Mesenchymal stem cell (in vitro differentiated cells and primary cell): Measurements from ENCODE around the gene BCL2.

Experiments used
- DNase-seq: peaks from one replicate; pipeline ENCODE4 v3.0.0-alpha.2; 2013
- H2AFZ ChIP-seq: one replicate; pipeline ENCODE4 v1.6.1; 2013; ENCODE audit warnings: low read depth, mild to moderate bottlenecking, control low read depth, inconsistent platforms, low read length, moderate library complexity
- H2AK5ac ChIP-seq: 2 replicates; pipeline ENCODE4 v1.6.1; 2013; ENCODE audit warnings: low read length, moderate library complexity, mild to moderate bottlenecking, inconsistent platforms; ENCODE audit not compliant: severe bottlenecking
- H2BK120ac ChIP-seq: one replicate; pipeline ENCODE4 v1.6.1; 2013; ENCODE audit warnings: low read depth, mild to moderate bottlenecking, inconsistent platforms, low read length, moderate library complexity
- H2BK12ac ChIP-seq, 2 experiments: one replicate each; pipeline ENCODE4 v1.6.1; 2013; ENCODE audit warnings: inconsistent platforms in 2 of 2, low read length in 2 of 2, mild to moderate bottlenecking in 2 of 2, moderate library complexity in 2 of 2, control low read depth in 1 of 2
- H2BK15ac ChIP-seq: one replicate; pipeline ENCODE4 v1.6.1; 2013; ENCODE audit warnings: mild to moderate bottlenecking, low read depth, inconsistent platforms; ENCODE audit not compliant: poor library complexity, severe bottlenecking
- H2BK5ac ChIP-seq: 2 replicates; pipeline ENCODE4 v1.6.1; 2013; ENCODE audit warnings: low read depth, mild to moderate bottlenecking, low read length, control low read depth, inconsistent platforms; ENCODE audit not compliant: poor library complexity, severe bottlenecking
- H3K14ac ChIP-seq, 2 experiments: one replicate each; pipeline ENCODE4 v1.6.1; 2013; ENCODE audit warnings: inconsistent platforms in 2 of 2, low read length in 2 of 2, control low read depth in 1 of 2, mild to moderate bottlenecking in 1 of 2, moderate library complexity in 1 of 2
- H3K18ac ChIP-seq, 2 experiments: one replicate each; pipeline ENCODE4 v1.6.1; 2013; ENCODE audit warnings: inconsistent platforms in 2 of 2, low read length in 2 of 2, control low read depth in 1 of 2, low read depth in 1 of 2, mild to moderate bottlenecking in 1 of 2
- H3K23ac ChIP-seq, 2 experiments: one replicate each; pipeline ENCODE4 v1.6.1; 2013; ENCODE audit warnings: inconsistent platforms in 2 of 2, low read length in 2 of 2, mild to moderate bottlenecking in 2 of 2, moderate library complexity in 2 of 2, control low read depth in 1 of 2
- H3K27ac ChIP-seq: 2 replicates; pipeline ENCODE4 v1.5.1; 2013; ENCODE audit warnings: mild to moderate bottlenecking, moderate library complexity, low read length, control low read depth, inconsistent platforms; ENCODE audit not compliant: poor library complexity, severe bottlenecking
- H3K27me3 ChIP-seq, 2 experiments: 2 replicates each; pipeline versions ENCODE4 v1.6.1 to v1.7.0; 2013; ENCODE audit warnings: low read length in 2 of 2, mild to moderate bottlenecking in 2 of 2, moderate library complexity in 2 of 2, control low read depth in 1 of 2, inconsistent platforms in 1 of 2; ENCODE audit not compliant: control insufficient read depth in 1 of 2, insufficient read depth in 1 of 2
- H3K36me3 ChIP-seq, 2 experiments: 2 replicates each; pipeline versions ENCODE4 v1.6.1 to v1.7.0; 2013; ENCODE audit warnings: low read length in 2 of 2, control low read depth in 1 of 2, inconsistent platforms in 1 of 2, low read depth in 1 of 2, mild to moderate bottlenecking in 1 of 2; ENCODE audit not compliant: insufficient read depth in 2 of 2, control insufficient read depth in 1 of 2
- H3K4ac ChIP-seq, 2 experiments: one replicate each; pipeline ENCODE4 v1.6.1; 2013; ENCODE audit warnings: inconsistent platforms in 2 of 2, low read length in 2 of 2, mild to moderate bottlenecking in 2 of 2, moderate library complexity in 2 of 2, control low read depth in 1 of 2, low read depth in 1 of 2
- H3K4me1 ChIP-seq: 2 replicates; pipeline ENCODE4 v1.6.1; 2013; ENCODE audit warnings: low read depth, low read length, control low read depth; ENCODE audit not compliant: control insufficient read depth, insufficient read depth
- H3K4me2 ChIP-seq: 2 replicates; pipeline ENCODE4 v1.6.1; 2013; ENCODE audit warnings: low read length, mild to moderate bottlenecking, inconsistent platforms; ENCODE audit not compliant: poor library complexity, severe bottlenecking
- H3K4me3 ChIP-seq, 2 experiments: 2 replicates each; pipeline versions ENCODE4 v1.5.1 to v1.7.0; 2013; ENCODE audit warnings: low read length in 2 of 2, mild to moderate bottlenecking in 2 of 2, control low read depth in 1 of 2, low read depth in 1 of 2; ENCODE audit not compliant: insufficient read depth in 1 of 2
- H3K79me1 ChIP-seq: replicated peaks from 2 replicates; pipeline ENCODE4 v1.6.1; 2013; ENCODE audit warnings: mild to moderate bottlenecking, control low read depth, low read length, inconsistent platforms; ENCODE audit not compliant: poor library complexity, severe bottlenecking
- H3K9ac ChIP-seq: 2 replicates; pipeline ENCODE4 v1.7.0; 2013; ENCODE audit warnings: mild to moderate bottlenecking, low read length, moderate library complexity
- H3K9me3 ChIP-seq: 2 replicates; pipeline ENCODE4 v1.7.0; 2013; ENCODE audit warnings: mild to moderate bottlenecking, low read length; ENCODE audit not compliant: control insufficient read depth
- H4K8ac ChIP-seq: one replicate; pipeline ENCODE4 v1.6.1; 2013; ENCODE audit warnings: inconsistent platforms, mild to moderate bottlenecking, low read length, moderate library complexity
- H4K91ac ChIP-seq: one replicate; pipeline ENCODE4 v1.6.1; 2013; ENCODE audit warnings: mild to moderate bottlenecking, low read length, inconsistent platforms
- WGBS: methylation state at CpG from one replicate; pipeline ENCODE4 v1.1.7; 2013; ENCODE audit warnings: mixed read lengths; 5-methylcytosine and 5-hydroxymethylcytosine counted together

The BCL2 gene

GRCh38 chr18:63090334-63090733 lies 229.2 kb downstream of the BCL2 start:
- no peaks in the 10 kb centered on the region for H3K4me1 ChIP-seq
- H2BK120ac ChIP-seq: no peak overlapping the region
- no peak overlapping the region for H2BK5ac ChIP-seq
- DNase-seq: no peak
- H3K14ac ChIP-seq: no peak overlapping the region
- no peak overlapping the region for H4K91ac ChIP-seq
- no peak overlapping the region for H2AK5ac ChIP-seq
- no peak overlapping the region for H3K4ac ChIP-seq
- no peaks in the 10 kb centered on the region for H3K79me1 ChIP-seq
- H2BK15ac ChIP-seq: no peak overlapping the region
- H3K4me3 ChIP-seq: no peak overlapping the region
- no peak overlapping the region for H2BK12ac ChIP-seq
- no peaks in the 10 kb centered on the region for H3K9me3 ChIP-seq
- no peak overlapping the region for H3K23ac ChIP-seq
- WGBS: 63% methylated on average over 11 of the region's 12 CpGs
- no peak overlapping the region for H2AFZ ChIP-seq
- no peaks in the 10 kb centered on the region for H3K36me3 ChIP-seq
- H3K27ac ChIP-seq: no peak overlapping the region
- no peak overlapping the region for H3K4me2 ChIP-seq
- H3K27me3 ChIP-seq: peaks cover 0 to 31% of the 10 kb centered on the region in 2 experiments
- H4K8ac ChIP-seq: no peak overlapping the region
- H3K9ac ChIP-seq: no peak overlapping the region
- no peak overlapping the region for H3K18ac ChIP-seq

DNA sequence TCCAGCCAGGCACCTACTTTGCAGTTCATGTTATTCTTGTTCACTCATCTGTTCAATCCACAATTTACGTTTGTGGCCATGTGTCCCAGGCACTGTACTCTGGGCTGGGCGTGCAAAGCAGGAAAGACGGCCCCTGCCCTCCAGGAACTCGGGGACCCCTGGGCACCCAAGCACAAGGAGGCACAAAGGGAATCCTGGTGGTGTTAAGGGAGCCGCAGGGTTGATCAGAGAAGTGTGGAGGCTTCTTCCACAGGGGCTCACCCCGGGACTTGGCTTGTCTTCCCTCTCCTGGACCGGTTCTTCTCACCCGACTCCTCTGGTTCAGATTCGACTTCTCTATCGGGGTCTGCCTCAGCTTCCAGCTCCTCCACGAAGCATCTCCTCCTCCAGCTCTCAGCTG lies 230.5 kb downstream of the BCL2 start:
- Histone ChIP-seq H3K9me3 (no peaks in the 10 kb centered on the region), H3K4me3 (no peak overlapping the region), H2BK12ac (no peak overlapping the region), H3K23ac (no peak overlapping the region), H3K36me3 (no peaks in the 10 kb centered on the region), H3K4ac (no peak overlapping the region), H3K27ac (no peak overlapping the region), H3K27me3 (peaks cover 0 to 28% of the 10 kb centered on the region in 2 experiments), H4K8ac (no peak overlapping the region), H2BK5ac (no peak overlapping the region), H2BK15ac (no peak overlapping the region), H3K4me2 (no peak overlapping the region), H3K79me1 (no peaks in the 10 kb centered on the region), H3K18ac (no peak overlapping the region), H2AK5ac (no peak overlapping the region), H3K9ac (no peak overlapping the region), H3K14ac (no peak overlapping the region), H3K4me1 (no peaks in the 10 kb centered on the region), H4K91ac (no peak overlapping the region), H2BK120ac (no peak overlapping the region), H2AFZ (no peak overlapping the region)
- DNase-seq: no peak
- 91% methylated on average over 8 of the region's 11 CpGs for WGBS

DNA sequence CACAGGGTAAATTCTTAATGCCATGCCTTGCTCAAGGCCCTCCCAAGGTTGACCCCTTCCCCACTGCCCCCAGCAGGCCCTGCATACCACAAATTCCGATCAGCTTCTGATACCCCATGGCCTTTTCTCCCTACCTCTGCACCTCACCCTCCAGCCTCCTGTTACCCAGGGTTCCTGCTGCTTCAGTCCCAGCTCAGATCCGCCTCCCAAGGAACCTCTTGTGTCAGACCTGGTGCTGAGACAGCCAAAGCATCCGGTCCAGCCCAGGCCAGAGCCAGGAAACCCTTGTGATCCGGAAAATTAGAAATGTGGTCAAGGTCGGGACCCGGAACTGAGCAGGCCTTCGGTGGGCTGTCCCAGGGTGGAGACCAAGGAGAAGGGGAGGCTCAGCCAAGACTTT lies 231.3 kb downstream of the BCL2 start:
- Histone ChIP-seq H4K8ac (no peak overlapping the region), H3K27ac (no peak overlapping the region), H3K4me2 (no peak overlapping the region), H3K18ac (no peak overlapping the region), H2BK15ac (no peak overlapping the region), H3K79me1 (no peaks in the 10 kb centered on the region), H2AFZ (no peak overlapping the region), H2BK120ac (no peak overlapping the region), H3K36me3 (no peaks in the 10 kb centered on the region), H3K9ac (no peak overlapping the region), H3K4me1 (no peaks in the 10 kb centered on the region), H3K27me3 (peaks cover 0 to 21% of the 10 kb centered on the region in 2 experiments), H4K91ac (no peak overlapping the region), H3K9me3 (no peaks in the 10 kb centered on the region), H3K4ac (no peak overlapping the region), H3K23ac (no peak overlapping the region), H2BK5ac (no peak overlapping the region), H3K14ac (no peak overlapping the region), H3K4me3 (no peak overlapping the region), H2BK12ac (no peak overlapping the region), H2AK5ac (no peak overlapping the region)
- no peak for DNase-seq
- 75% methylated on average over 7 of the region's 7 CpGs for WGBS

DNA sequence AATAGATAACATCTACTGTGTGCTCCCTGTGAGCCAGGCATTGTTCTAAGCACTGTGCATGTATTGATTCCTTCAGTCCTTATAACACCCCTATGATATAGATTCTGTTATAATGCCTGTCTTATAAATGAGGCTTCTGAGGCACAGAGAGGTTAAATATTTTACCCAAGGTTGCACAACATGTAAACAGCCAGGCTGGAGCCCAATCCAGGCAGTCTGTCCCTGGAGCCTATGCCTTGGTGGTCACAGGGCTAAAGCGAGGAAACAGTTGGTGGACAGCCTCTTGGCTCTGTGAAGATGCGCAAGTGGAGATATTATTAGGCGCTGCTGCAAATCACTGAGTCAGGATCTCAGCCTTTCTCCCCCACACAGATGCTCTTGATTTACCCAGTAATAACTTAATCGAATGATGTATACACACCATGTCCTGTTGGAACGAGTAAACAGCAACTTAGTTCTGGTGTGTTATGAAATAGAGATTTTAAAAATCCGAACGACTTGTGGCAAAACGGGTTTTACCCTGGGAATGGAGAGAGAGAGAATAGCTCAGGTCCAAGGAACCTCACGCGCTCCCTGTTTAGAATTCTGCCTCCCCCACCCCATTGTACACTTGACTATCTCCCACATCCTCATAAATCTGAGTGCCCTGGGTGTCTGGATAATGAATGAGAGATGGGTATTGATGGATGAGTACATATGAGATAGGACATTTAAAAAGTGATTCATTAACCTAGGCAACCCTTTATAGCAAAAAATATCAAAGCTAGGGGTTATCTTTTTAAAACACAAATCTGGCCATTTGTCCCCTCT lies 231.9 kb downstream of the BCL2 start:
- H2BK15ac ChIP-seq: no peak overlapping the region
- no peak overlapping the region for H2AK5ac ChIP-seq
- H3K4me1 ChIP-seq: no peaks in the 10 kb centered on the region
- H3K23ac ChIP-seq: no peak overlapping the region
- H2BK12ac ChIP-seq: no peak overlapping the region
- no peaks in the 10 kb centered on the region for H3K36me3 ChIP-seq
- no peak overlapping the region for H3K9ac ChIP-seq
- no peak overlapping the region for H3K27ac ChIP-seq
- no peak overlapping the region for H3K4me2 ChIP-seq
- H3K4ac ChIP-seq: no peak overlapping the region
- H3K18ac ChIP-seq: no peak overlapping the region
- no peaks in the 10 kb centered on the region for H3K9me3 ChIP-seq
- no peak overlapping the region for H2BK5ac ChIP-seq
- peaks cover 0 to 17% of the 10 kb centered on the region in 2 experiments for H3K27me3 ChIP-seq
- no peaks in the 10 kb centered on the region for H3K79me1 ChIP-seq
- no peak overlapping the region for H2AFZ ChIP-seq
- H3K4me3 ChIP-seq: no peak overlapping the region
- H3K14ac ChIP-seq: no peak overlapping the region
- 97% methylated on average over 3 of the region's 10 CpGs for WGBS
- DNase-seq: no peak
- no peak overlapping the region for H2BK120ac ChIP-seq
- no peak overlapping the region for H4K91ac ChIP-seq
- H4K8ac ChIP-seq: no peak overlapping the region
